GM23338 (cell line): ENCODE measurements around the gene SORCS2. TPM values are rescaled to one million over a fixed set of nuclear protein-coding genes. Genes with fewer than 3 reads are reported as not detected.

Experiments
- ATAC-seq: fragments of 200-7000 bp; cut with Tn5 transposase; 3 replicates; pipeline ENCODE4 v1.9.1; 2020
- DNase-seq: peaks from one replicate; pipeline ENCODE4 v3.0.0-alpha.2; 2015; ENCODE audit warnings: low spot score
- H2AFZ ChIP-seq: fragments of 200-600 bp; sonication (generic); 2 replicates; pipeline ENCODE4 v1.8.0; 2016; ENCODE audit warnings: antibody characterized with exemption, mild to moderate bottlenecking, moderate library complexity
- H3F3A ChIP-seq: fragments of 200-600 bp; sonication (generic); replicated peaks from 2 replicates; pipeline ENCODE4 v1.8.0; 2017; ENCODE audit warnings: antibody characterized with exemption, mixed run types, low read depth
- H3K27ac ChIP-seq: fragments of 200-600 bp; sonication (generic); 2 replicates; pipeline ENCODE4 v1.6.1; 2016; ENCODE audit warnings: low read depth
- H3K27me3 ChIP-seq: fragments of 200-600 bp; sonication (generic); 2 replicates; pipeline ENCODE4 v1.8.0; 2016; ENCODE audit warnings: mild to moderate bottlenecking, mixed run types, moderate library complexity; ENCODE audit not compliant: insufficient read depth
- H3K36me3 ChIP-seq: fragments of 200-600 bp; sonication (generic); 2 replicates; pipeline ENCODE4 v1.8.0; 2016; ENCODE audit warnings: mild to moderate bottlenecking; ENCODE audit not compliant: insufficient read depth
- H3K4me1 ChIP-seq: fragments of 200-600 bp; sonication (generic); 2 replicates; pipeline ENCODE4 v1.8.0; 2016; ENCODE audit warnings: mild to moderate bottlenecking, moderate library complexity; ENCODE audit not compliant: insufficient read depth
- H3K4me2 ChIP-seq: fragments of 200-600 bp; sonication (generic); 2 replicates; pipeline ENCODE4 v1.7.1; 2017; ENCODE audit warnings: mixed run types
- H3K4me3 ChIP-seq: fragments of 200-600 bp; sonication (generic); 2 replicates; pipeline ENCODE4 v1.6.1; 2016; ENCODE audit warnings: mixed run types
- H3K79me2 ChIP-seq: fragments of 200-600 bp; sonication (generic); replicated peaks from 2 replicates; pipeline ENCODE4 v1.8.0; 2017; ENCODE audit warnings: mild to moderate bottlenecking; ENCODE audit not compliant: insufficient read depth
- H3K9me2 ChIP-seq: fragments of 200-600 bp; sonication (generic); 2 replicates; pipeline ENCODE4 v1.8.0; 2017; ENCODE audit not compliant: insufficient read depth
- H4K20me1 ChIP-seq: fragments of 200-600 bp; sonication (generic); replicated peaks from 2 replicates; pipeline ENCODE4 v1.8.0; 2017; ENCODE audit warnings: mild to moderate bottlenecking; ENCODE audit not compliant: insufficient read depth
- H3K27ac Mint-ChIP-seq: 2 replicates; pipeline ENCODE4 v1.8.0; 2020; ENCODE audit warnings: inconsistent platforms, mild to moderate bottlenecking, moderate library complexity, mixed read lengths
- H3K27me3 Mint-ChIP-seq: 3 replicates; pipeline ENCODE4 v1.8.0; 2022; ENCODE audit warnings: low read depth, mild to moderate bottlenecking, moderate library complexity, mixed read lengths, inconsistent platforms; ENCODE audit not compliant: insufficient read depth, poor library complexity
- H3K36me3 Mint-ChIP-seq: 3 replicates; pipeline ENCODE4 v1.8.0; 2021; ENCODE audit warnings: low read depth, mild to moderate bottlenecking, inconsistent platforms, moderate library complexity, mixed read lengths
- H3K4me1 Mint-ChIP-seq: 3 replicates; pipeline ENCODE4 v1.8.0; 2020; ENCODE audit warnings: mild to moderate bottlenecking, inconsistent platforms, mixed read lengths
- H3K4me3 Mint-ChIP-seq: 3 replicates; pipeline ENCODE4 v1.8.0; 2021; ENCODE audit warnings: moderate library complexity, mild to moderate bottlenecking, inconsistent platforms, mixed read lengths
- H3K9me3 Mint-ChIP-seq: 3 replicates; pipeline ENCODE4 v1.8.0; 2020; ENCODE audit warnings: moderate library complexity, mild to moderate bottlenecking, inconsistent platforms, mixed read lengths
- CREB1 ChIP-seq: fragments of 250-450 bp; sonication (Bioruptor Pico); IDR thresholded peaks from 2 replicates; pipeline ENCODE4 v1.5.0; 2020; ENCODE audit warnings: low read depth, mild to moderate bottlenecking, moderate library complexity
- EZH2 ChIP-seq: fragments of 200-600 bp; sonication (generic); IDR thresholded peaks from one replicate; pipeline ENCODE4 v1.8.0; 2017; ENCODE audit warnings: antibody characterized with exemption, mild to moderate bottlenecking, low read depth; ENCODE audit not compliant: unreplicated experiment
- EZH2phosphoT487 ChIP-seq: fragments of 200-600 bp; sonication (generic); IDR thresholded peaks from one replicate; pipeline ENCODE4 v1.8.1; 2018; ENCODE audit warnings: antibody characterized with exemption; ENCODE audit not compliant: unreplicated experiment
- JUNB ChIP-seq: IDR thresholded peaks from one replicate; pipeline ENCODE4 v1.6.1; 2016; ENCODE audit warnings: antibody characterized with exemption; ENCODE audit not compliant: unreplicated experiment
- NANOG ChIP-seq: IDR thresholded peaks from 2 replicates; pipeline ENCODE4 v1.6.1; 2016; ENCODE audit warnings: antibody characterized with exemption, borderline replicate concordance
- POLR2AphosphoS5 ChIP-seq: IDR thresholded peaks from 2 replicates; pipeline ENCODE4 v1.6.1; 2016; ENCODE audit warnings: antibody characterized with exemption, low read depth
- REST ChIP-seq: IDR thresholded peaks from one replicate; pipeline ENCODE4 v1.6.1; 2018; ENCODE audit warnings: antibody characterized with exemption; ENCODE audit not compliant: unreplicated experiment
- STAT1 ChIP-seq: IDR thresholded peaks from one replicate; pipeline ENCODE4 v1.6.1; 2016; ENCODE audit warnings: antibody characterized with exemption; ENCODE audit not compliant: unreplicated experiment
- ZNF114 ChIP-seq: fragments of 250-450 bp; sonication (Bioruptor Pico); IDR thresholded peaks from 2 replicates; pipeline ENCODE4 v1.5.0; 2020; ENCODE audit warnings: mild to moderate bottlenecking, moderate library complexity
- ZNF331 ChIP-seq: fragments of 250-450 bp; sonication (Bioruptor Pico); IDR thresholded peaks from 2 replicates; pipeline ENCODE4 v1.5.0; 2020; ENCODE audit warnings: low read depth, mild to moderate bottlenecking, moderate library complexity
- polyA plus RNA-seq: library from polyadenylated mRNA; unstranded; fragments of >200 nt; fragmentation: Nextera tagmentation; extraction: Ambion mirVana; gene quantifications from 2 replicates; pipeline ENCODE4 v1.2.1, GENCODE V29; 2016
- total RNA-seq: library from RNA; depleted of rRNA; stranded (reverse); fragments of >200 nt; shearing (Covaris generic); gene quantifications from 2 replicates; pipeline ENCODE4 v1.2.3, GENCODE V29; 2014
- TF ChIP-seq, protein P1 (sequence below), 2 experiments: fragments of 200-600 bp in 1 of 2; sonication (generic) in 1 of 2; conservative IDR thresholded peaks; 2 replicates each; pipeline versions ENCODE4 v1.5.1 to v1.6.1; 2016 to 2017; ENCODE audit warnings: antibody characterized with exemption in 2 of 2, low read depth in 2 of 2, mild to moderate bottlenecking in 2 of 2, moderate library complexity in 1 of 2
- TF ChIP-seq, protein P2 (sequence below): IDR thresholded peaks from 2 replicates; pipeline ENCODE4 v1.6.1; 2016; ENCODE audit warnings: antibody characterized with exemption
- TF ChIP-seq, protein P3 (sequence below): fragments of 250-450 bp; sonication (Bioruptor Pico); IDR thresholded peaks from 2 replicates; pipeline ENCODE4 v1.5.0; 2020; ENCODE audit warnings: mild to moderate bottlenecking, moderate library complexity

The SORCS2 gene
- total and polyA plus RNA-seq, 2 experiments from 2014 or later = 0.47 to 2.4 TPM

DNA sequence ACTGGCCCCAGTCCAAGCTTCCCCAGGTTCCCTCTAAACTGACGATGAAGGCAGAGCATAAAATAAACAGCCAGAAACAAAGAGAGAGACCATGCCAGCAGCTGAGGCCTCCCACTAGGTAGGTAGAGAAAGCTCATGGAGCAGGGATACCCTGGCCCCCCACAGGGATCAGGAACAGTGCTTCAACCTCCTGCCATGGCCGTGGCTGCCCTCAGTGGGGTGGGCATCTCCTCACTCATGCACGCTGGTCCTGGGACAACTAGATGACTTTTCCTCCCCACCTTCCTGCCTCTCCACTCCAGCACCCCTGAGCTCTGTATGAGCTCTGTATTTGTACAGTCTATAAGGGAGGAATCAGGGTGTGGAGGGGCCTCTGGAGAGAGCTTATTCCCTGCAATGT, 360.1 kb downstream of the SORCS2 start:
- DNase-seq (no peak), ATAC-seq (no peak)
- Histone ChIP-seq H2AFZ (no peak overlapping the region), H3K4me1 (no peaks in the 10 kb centered on the region), H4K20me1 (no peaks in the 10 kb centered on the region), H3F3A (no peaks in the 10 kb centered on the region), H3K4me3 (no peak overlapping the region), H3K36me3 (no peaks in the 10 kb centered on the region; the same call in 1 of the 2 replicates), H3K27ac (no peak overlapping the region), H3K9me2 (no peaks in the 10 kb centered on the region), H3K4me2 (no peak overlapping the region), H3K79me2 (no peaks in the 10 kb centered on the region), H3K27me3 (no peaks in the 10 kb centered on the region)
- Mint-ChIP-seq H3K27me3 (peaks cover 6% of the 10 kb centered on the region), H3K27ac (no peak overlapping the region), H3K4me3 (no peak overlapping the region), H3K9me3 (peaks cover 49% of the 10 kb centered on the region), H3K36me3 (peaks cover 13% of the 10 kb centered on the region), H3K4me1 (no peaks in the 10 kb centered on the region)
- TF ChIP-seq JUNB (no peak), STAT1 (no peak), EZH2phosphoT487 (no peak), EZH2 (no peak), NANOG (no peak), ZNF331 (CRISPR knock-in tag) (no peak), ZNF114 (CRISPR knock-in tag) (no peak), REST (no peak), POLR2AphosphoS5 (no peak), CREB1 (CRISPR knock-in tag) (no peak)
- TF ChIP-seq, protein P1, sequence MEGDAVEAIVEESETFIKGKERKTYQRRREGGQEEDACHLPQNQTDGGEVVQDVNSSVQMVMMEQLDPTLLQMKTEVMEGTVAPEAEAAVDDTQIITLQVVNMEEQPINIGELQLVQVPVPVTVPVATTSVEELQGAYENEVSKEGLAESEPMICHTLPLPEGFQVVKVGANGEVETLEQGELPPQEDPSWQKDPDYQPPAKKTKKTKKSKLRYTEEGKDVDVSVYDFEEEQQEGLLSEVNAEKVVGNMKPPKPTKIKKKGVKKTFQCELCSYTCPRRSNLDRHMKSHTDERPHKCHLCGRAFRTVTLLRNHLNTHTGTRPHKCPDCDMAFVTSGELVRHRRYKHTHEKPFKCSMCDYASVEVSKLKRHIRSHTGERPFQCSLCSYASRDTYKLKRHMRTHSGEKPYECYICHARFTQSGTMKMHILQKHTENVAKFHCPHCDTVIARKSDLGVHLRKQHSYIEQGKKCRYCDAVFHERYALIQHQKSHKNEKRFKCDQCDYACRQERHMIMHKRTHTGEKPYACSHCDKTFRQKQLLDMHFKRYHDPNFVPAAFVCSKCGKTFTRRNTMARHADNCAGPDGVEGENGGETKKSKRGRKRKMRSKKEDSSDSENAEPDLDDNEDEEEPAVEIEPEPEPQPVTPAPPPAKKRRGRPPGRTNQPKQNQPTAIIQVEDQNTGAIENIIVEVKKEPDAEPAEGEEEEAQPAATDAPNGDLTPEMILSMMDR (conservative IDR thresholded peaks at IDR 0.05; ENCODE audit: low read depth in 2 of 2) = no peak
- TF ChIP-seq, protein P2, sequence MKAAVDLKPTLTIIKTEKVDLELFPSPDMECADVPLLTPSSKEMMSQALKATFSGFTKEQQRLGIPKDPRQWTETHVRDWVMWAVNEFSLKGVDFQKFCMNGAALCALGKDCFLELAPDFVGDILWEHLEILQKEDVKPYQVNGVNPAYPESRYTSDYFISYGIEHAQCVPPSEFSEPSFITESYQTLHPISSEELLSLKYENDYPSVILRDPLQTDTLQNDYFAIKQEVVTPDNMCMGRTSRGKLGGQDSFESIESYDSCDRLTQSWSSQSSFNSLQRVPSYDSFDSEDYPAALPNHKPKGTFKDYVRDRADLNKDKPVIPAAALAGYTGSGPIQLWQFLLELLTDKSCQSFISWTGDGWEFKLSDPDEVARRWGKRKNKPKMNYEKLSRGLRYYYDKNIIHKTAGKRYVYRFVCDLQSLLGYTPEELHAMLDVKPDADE = no peak
- TF ChIP-seq, protein P3, sequence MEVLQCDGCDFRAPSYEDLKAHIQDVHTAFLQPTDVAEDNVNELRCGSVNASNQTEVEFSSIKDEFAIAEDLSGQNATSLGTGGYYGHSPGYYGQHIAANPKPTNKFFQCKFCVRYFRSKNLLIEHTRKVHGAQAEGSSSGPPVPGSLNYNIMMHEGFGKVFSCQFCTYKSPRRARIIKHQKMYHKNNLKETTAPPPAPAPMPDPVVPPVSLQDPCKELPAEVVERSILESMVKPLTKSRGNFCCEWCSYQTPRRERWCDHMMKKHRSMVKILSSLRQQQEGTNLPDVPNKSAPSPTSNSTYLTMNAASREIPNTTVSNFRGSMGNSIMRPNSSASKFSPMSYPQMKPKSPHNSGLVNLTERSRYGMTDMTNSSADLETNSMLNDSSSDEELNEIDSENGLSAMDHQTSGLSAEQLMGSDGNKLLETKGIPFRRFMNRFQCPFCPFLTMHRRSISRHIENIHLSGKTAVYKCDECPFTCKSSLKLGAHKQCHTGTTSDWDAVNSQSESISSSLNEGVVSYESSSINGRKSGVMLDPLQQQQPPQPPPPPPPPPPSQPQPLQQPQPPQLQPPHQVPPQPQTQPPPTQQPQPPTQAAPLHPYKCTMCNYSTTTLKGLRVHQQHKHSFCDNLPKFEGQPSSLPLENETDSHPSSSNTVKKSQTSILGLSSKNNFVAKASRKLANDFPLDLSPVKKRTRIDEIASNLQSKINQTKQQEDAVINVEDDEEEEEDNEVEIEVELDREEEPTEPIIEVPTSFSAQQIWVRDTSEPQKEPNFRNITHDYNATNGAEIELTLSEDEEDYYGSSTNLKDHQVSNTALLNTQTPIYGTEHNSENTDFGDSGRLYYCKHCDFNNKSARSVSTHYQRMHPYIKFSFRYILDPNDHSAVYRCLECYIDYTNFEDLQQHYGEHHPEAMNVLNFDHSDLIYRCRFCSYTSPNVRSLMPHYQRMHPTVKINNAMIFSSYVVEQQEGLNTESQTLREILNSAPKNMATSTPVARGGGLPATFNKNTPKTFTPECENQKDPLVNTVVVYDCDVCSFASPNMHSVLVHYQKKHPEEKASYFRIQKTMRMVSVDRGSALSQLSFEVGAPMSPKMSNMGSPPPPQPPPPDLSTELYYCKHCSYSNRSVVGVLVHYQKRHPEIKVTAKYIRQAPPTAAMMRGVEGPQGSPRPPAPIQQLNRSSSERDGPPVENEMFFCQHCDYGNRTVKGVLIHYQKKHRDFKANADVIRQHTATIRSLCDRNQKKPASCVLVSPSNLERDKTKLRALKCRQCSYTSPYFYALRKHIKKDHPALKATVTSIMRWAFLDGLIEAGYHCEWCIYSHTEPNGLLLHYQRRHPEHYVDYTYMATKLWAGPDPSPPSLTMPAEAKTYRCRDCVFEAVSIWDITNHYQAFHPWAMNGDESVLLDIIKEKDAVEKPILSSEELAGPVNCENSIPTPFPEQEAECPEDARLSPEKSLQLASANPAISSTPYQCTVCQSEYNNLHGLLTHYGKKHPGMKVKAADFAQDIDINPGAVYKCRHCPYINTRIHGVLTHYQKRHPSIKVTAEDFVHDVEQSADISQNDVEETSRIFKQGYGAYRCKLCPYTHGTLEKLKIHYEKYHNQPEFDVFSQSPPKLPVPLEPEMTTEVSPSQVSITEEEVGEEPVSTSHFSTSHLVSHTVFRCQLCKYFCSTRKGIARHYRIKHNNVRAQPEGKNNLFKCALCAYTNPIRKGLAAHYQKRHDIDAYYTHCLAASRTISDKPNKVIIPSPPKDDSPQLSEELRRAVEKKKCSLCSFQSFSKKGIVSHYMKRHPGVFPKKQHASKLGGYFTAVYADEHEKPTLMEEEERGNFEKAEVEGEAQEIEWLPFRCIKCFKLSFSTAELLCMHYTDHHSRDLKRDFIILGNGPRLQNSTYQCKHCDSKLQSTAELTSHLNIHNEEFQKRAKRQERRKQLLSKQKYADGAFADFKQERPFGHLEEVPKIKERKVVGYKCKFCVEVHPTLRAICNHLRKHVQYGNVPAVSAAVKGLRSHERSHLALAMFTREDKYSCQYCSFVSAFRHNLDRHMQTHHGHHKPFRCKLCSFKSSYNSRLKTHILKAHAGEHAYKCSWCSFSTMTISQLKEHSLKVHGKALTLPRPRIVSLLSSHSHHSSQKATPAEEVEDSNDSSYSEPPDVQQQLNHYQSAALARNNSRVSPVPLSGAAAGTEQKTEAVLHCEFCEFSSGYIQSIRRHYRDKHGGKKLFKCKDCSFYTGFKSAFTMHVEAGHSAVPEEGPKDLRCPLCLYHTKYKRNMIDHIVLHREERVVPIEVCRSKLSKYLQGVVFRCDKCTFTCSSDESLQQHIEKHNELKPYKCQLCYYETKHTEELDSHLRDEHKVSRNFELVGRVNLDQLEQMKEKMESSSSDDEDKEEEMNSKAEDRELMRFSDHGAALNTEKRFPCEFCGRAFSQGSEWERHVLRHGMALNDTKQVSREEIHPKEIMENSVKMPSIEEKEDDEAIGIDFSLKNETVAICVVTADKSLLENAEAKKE = no peak
